Suppressor macrophage (primary cell): ENCODE results near the gene NT5M.

Experiments
- DNase-seq, 4 experiments: peaks; one replicate each; pipeline ENCODE4 v3.0.0-alpha.2; 2020 to 2022

NT5M gene

DNA sequence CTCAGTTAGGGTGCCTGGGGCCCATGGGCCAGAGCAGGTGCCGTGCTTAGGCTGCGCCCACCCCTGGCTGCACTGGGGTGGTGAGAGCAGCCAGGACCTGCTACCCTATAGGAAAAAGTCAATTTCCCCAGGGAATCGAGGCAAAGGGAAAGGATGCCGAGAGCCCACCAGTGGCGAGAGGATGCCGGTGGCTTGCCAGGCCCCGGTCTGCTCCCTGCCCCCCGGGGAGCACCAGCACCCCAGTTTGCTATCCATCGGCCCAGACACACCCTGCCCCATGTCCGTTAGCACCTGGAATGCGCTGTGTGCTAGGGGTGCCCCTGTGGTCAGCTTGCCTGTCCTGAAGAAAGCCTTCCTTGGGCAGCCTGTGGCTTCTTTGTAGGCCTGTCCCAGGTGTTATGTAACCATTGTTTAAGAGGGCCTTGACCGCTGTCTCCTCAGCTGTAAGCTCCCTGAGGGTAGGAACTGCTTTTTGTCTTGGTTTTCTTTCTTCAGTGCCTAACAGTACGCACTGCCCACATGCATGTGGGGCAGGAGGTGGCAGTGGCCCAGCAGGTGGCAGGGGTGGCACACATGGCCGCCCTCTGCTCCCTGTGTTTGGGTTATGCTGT is 40.8 kb downstream of the NT5M start:
- no peak for DNase-seq

- DNase-seq: no peak
Observed at GRCh38 chr17:17344507-17345293, 41.5 kb downstream of the NT5M start.

GRCh38 chr17:17345294-17345597 is 42.1 kb downstream of the NT5M start:
- no peak for DNase-seq

DNA sequence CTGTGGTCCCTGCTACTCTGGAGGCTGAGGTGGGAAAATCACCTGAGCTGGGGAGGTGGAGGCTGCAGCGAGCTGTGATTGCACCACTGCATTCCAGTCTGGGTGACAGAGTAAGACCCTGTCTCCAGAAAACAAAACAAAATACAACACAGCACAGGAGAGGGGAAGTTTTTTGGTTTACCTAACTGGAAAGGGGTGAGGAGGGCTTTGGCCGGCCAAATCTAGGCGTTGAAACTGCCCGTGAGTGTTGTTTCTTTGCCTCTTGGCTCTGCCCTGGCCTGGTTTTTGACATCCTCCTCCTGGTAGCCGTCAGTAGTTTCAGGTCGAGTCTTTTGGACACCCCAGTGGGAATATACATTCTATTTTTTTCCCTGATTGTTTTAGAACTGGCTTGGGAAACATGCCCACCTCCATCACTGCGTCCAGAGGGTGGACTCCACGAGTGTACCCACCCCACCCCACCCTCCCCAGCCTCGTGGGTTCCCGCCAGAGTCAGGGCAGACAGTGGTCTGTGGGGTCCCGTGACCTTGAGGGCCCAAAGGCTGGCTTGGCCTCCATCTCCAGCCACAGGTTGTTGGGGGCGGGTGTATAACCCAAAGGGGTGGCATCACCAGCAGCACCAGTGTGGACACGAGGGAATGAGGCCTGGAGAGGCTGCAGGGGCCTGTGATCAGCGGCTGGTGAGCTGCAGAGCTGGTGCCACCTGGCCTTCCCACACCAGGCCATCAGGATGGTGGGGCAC is 42.7 kb downstream of the NT5M start:
- no peak for DNase-seq

DNA sequence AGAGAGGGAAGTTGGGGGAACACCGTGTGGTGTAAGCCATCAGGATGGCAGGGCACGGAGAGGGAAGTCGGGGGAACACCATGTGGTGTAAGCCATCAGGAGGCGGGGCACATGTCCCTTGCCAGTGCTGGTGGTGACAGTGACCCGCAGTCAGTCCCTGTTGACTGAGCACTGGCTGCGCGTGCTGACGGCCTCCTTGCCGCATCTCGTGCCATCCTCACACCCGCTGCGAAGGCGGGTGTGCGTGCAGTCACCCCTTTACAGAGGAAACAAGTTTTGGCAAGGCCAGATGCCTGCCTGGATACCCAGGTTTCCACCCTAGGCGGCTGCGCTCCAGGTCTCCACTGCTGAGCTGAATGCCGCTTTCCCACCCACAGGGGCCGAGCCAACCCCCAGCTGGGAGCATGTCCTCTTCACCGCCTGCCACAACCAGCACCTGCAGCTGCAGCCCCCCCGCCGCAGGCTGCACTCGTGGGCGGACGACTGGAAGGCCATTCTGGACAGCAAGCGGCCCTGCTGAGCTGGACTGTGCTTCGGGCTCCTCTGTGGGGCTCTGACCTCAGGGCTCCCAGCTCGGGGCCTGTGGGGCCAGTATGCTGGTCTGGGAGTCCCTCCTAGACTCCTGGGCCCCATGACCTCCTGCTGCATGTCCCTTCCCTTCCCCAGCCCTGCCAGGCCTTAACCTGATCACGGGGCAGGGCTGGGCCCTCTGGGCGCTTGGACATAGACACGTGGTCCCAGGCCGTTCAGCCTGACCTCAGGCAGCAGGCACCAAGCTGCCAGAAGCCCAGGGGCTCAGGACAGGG is 43.5 kb downstream of the NT5M start:
- peak; percentile 15 to 62 (median 36) for DNase-seq

DNA sequence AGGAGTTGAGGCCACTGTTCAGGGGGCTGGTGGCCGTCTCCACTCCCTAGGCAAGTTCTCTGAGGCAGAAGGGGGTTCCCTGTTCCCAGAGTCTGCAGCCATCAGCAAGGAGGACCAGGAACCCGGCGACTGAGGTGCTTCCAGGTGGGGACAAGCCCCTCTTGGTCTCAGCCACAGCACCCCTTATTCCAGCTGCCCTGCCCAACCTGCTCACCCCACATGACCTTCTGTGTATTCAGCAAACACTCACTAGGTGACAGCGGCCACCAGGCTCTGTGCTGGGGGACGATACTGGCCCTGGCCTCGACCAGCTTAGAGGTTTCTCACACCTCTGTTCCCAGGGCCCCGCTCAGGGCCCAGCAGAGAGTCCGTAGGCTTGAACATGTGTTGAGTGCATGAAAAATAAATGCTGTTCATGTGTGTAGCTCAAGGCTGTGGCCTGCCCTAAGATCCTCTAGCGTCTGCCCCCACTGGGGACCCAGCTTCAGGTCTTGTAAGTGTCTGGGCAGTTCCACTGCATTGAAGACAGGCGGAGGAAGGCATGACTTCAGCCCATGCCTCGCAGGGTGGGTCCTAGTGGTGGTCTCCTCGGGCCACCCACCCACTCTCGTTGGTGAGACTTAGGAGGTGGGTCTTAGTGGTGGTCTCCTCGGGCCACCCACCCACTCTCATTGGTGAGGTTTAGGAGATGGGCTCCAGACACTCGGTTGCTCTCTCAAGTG is 44.2 kb downstream of the NT5M start:
- DNase-seq: no peak

- no peak for DNase-seq
Observed at GRCh38 chr17:17347956-17348871, 45.0 kb downstream of the NT5M start.

DNA sequence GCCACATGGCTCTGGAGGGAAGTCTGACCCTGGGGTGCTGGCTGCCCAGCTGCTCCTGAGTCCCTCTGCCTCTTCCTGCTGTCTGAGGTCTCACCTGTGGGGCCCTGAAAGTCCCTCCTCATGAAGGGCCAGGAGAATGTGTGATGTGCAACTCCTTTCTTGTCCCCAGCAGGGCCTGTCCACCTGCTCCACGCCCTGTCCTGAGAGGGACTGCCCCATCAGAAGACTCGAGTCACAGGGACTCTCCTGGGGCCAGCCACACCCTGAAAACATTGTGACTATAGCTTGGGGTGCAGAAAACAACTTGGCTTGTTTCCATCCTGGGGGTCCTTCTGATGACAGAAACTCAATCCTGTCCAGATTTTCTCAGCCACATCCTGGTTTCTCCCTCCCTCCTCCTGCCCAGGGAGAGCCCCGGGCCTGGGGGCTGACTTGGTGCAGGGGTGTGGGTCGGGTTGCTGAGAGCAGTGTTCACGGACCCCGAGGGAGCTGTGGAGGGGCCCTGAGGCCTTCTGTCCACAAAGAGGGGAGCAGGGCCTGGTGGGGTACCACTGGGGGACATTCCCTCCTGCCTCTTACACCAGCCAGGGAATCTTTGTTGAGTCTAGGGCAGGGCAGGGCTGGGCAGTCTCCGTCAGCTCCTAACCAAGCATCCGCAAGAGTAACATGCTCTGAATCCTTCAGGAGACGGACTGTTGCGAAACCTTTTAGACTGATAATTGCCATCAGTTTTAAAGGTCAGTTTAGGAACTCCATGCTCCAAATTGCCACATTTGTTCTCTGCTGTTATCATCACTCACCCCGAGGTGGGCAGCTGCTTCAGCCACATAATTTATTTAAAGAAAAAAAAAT is 45.9 kb downstream of the NT5M start:
- DNase-seq: no peak

DNA sequence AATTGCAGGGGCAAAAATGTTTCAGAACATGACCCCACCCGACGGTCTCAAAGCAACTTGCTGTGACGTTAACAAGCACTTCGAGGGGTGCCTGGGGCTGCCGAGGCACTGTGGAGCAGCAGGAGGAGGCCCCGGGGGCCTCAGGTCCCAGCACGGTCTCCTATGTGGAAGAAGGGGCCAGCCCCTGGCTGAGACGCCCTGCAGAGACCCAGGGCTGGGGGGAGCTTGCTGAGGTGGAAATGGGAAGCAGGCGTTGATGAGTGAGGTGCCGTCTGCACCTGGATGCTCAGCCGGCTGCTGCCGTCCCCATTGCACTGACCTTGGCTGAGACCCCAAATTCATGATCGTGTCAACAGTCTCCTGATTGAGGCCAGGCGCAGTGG is 46.5 kb downstream of the NT5M start:
- no peak for DNase-seq

DNA sequence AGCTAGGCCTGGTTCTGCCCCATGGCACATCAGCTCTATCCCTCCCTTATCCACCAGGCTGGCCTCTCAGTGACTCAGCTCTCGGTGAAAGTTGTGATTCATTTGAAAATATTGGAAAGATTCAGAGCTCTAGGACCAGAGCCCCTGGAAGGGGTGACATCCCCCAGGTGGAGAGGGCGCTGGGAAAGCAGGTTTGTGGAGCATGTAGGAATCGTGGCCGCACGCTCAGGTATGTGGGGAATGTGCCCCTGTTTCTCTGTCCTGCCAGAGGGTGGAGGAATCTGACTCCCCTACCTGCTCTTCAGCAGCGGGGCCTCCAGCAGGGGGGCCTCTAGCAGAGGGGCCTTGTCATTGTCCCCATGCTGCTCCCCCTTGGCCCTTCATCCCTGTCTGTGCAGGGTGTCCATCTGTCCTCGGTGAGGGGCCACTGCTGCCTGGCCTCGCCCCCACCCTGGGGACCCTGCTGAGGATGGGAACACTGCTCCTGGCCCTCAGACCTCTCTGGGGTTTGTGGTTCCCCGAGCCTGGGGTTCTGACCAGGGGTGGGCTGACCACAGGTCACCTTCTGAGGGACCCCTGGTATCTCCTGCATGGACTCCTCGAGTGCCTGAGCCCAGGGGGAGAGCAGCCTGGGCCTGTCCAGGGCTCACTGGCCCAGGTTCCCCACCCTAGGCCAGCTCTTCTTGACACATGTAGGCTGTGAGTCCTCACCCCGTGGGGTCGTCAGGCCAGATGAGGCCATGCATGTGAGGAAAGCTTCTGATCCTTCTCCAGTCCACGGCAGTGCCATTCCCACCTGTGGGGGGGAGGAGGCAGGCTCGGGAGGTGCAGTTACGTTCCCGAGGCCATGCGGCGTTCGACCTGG is 47.5 kb downstream of the NT5M start:
- no peak for DNase-seq

GRCh38 chr17:17351356-17351891 is 48.3 kb downstream of the NT5M start:
- DNase-seq: no peak

GRCh38 chr17:17351901-17352781 is 49.0 kb downstream of the NT5M start:
- no peak for DNase-seq

GRCh38 chr17:17352836-17353624 is 49.9 kb downstream of the NT5M start:
- no peak for DNase-seq

DNA sequence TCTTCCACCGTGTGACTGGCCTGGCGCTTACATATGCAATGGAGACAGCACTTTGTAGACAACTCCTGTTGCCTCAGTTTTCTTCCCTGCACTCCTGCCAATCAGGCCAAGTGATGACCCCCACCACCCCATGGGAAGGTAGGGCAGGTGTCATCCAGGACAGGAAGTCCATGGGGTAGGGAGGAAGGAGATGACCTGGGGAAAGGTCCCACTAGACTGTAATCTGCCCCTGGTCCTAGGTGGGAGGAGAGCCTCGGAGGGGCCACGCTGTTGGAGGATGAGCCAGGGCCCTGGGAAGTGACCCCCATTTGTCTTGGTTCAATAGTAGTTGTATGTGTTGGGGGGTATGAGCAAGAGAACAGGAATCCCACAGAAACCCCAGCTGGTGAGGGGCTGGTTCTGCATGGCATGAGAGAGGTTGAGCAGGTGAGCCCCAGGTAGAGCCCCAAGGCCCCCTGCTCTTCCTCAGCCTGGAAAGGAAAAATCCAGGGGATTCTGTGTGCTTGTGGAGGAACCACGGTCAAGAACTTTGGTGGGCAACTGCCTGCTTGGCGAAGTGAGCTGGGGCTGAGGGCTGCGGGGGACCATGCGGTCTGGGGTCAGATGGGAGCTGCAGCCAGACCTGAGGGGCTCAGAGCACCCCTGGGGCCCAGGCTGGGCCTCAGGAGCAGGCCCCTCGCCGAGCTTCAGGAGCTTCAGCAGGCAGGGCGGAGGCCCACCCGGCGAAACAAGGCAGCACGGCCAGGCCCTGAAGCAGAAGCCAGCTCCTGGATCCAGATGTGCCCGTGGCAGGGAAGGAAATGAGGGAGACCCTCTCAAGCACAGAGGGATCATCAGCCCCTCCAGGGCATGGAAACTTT is 50.7 kb downstream of the NT5M start:
- DNase-seq: no peak

- DNase-seq: peak; percentile 86 to 91 (median 90)
Observed at GRCh38 chr17:17354560-17355349, 51.6 kb downstream of the NT5M start.
